Neural progenitor cell (in vitro differentiated cells): ENCODE data around the gene TES. TPM values are rescaled to one million over a fixed set of nuclear protein-coding genes. Genes with fewer than 3 reads are reported as not detected.

Experiments used
- DNase-seq: peaks from one replicate; pipeline ENCODE4 v3.0.0-alpha.2; 2016; ENCODE audit warnings: low spot score
- H2AFZ ChIP-seq: fragments of 200-600 bp; sonication (generic); replicated peaks from 2 replicates; pipeline ENCODE4 v1.6.1; 2016; ENCODE audit warnings: antibody characterized with exemption
- H3F3A ChIP-seq: fragments of 200-600 bp; sonication (generic); 2 replicates; pipeline ENCODE4 v1.6.1; 2016; ENCODE audit warnings: antibody characterized with exemption, low read depth
- H3K27ac ChIP-seq: fragments of 200-600 bp; sonication (generic); 2 replicates; pipeline ENCODE4 v1.5.1; 2016; ENCODE audit warnings: mild to moderate bottlenecking
- H3K27me3 ChIP-seq: fragments of 200-600 bp; sonication (generic); 2 replicates; pipeline ENCODE4 v1.6.1; 2016; ENCODE audit warnings: mild to moderate bottlenecking, moderate library complexity
- H3K36me3 ChIP-seq: fragments of 200-600 bp; sonication (generic); 2 replicates; pipeline ENCODE4 v1.5.1; 2016
- H3K4me1 ChIP-seq: fragments of 200-600 bp; sonication (generic); 2 replicates; pipeline ENCODE4 v1.6.1; 2016; ENCODE audit warnings: mixed run types
- H3K4me2 ChIP-seq: fragments of 200-600 bp; sonication (generic); 2 replicates; pipeline ENCODE4 v1.6.1; 2016
- H3K4me3 ChIP-seq: fragments of 200-600 bp; sonication (generic); 2 replicates; pipeline ENCODE4 v1.5.1; 2016
- H3K79me2 ChIP-seq: fragments of 200-600 bp; sonication (generic); 2 replicates; pipeline ENCODE4 v1.6.1; 2016; ENCODE audit warnings: low read depth
- H3K9ac ChIP-seq: fragments of 200-600 bp; sonication (generic); 2 replicates; pipeline ENCODE4 v1.6.1; 2016
- H3K9me3 ChIP-seq: fragments of 200-600 bp; sonication (generic); 2 replicates; pipeline ENCODE4 v1.5.1; 2016; ENCODE audit warnings: low read depth
- H4K20me1 ChIP-seq: fragments of 200-600 bp; sonication (generic); 2 replicates; pipeline ENCODE4 v1.6.1; 2016; ENCODE audit warnings: low read depth
- H3K27ac Mint-ChIP-seq: 3 replicates; pipeline ENCODE4 v1.8.0; 2021; ENCODE audit warnings: mixed read lengths
- H3K27me3 Mint-ChIP-seq: 2 replicates; pipeline ENCODE4 v1.8.0; 2022; ENCODE audit warnings: low read depth, mild to moderate bottlenecking, inconsistent platforms, moderate library complexity, mixed read lengths; ENCODE audit not compliant: insufficient read depth
- H3K36me3 Mint-ChIP-seq: 3 replicates; pipeline ENCODE4 v1.8.0; 2021; ENCODE audit warnings: mixed read lengths
- H3K4me1 Mint-ChIP-seq: 3 replicates; pipeline ENCODE4 v1.8.0; 2021; ENCODE audit warnings: mixed read lengths
- H3K4me3 Mint-ChIP-seq: 3 replicates; pipeline ENCODE4 v1.8.0; 2021; ENCODE audit warnings: mild to moderate bottlenecking, moderate library complexity, mixed read lengths
- H3K9me3 Mint-ChIP-seq: 3 replicates; pipeline ENCODE4 v1.8.0; 2020; ENCODE audit warnings: mixed read lengths
- EZH2 ChIP-seq: fragments of 200-600 bp; sonication (generic); IDR thresholded peaks from 2 replicates; pipeline ENCODE4 v1.6.1; 2017; ENCODE audit warnings: antibody characterized with exemption, mild to moderate bottlenecking, moderate library complexity
- EZH2phosphoT487 ChIP-seq: fragments of 200-600 bp; sonication (generic); IDR thresholded peaks from 2 replicates; pipeline ENCODE4 v1.6.1; 2017; ENCODE audit warnings: antibody characterized with exemption
- total RNA-seq: library from RNA; depleted of rRNA; stranded (reverse); fragments of >200 nt; gene quantifications from 2 replicates; pipeline ENCODE4 v1.2.3, GENCODE V29; 2015; ENCODE audit warnings: low replicate concordance
- TF ChIP-seq, protein P1 (sequence below): fragments of 200-600 bp; sonication (generic); IDR thresholded peaks from 2 replicates; pipeline ENCODE4 v1.5.1; 2017; ENCODE audit warnings: antibody characterized with exemption, mild to moderate bottlenecking

TES gene
- total RNA-seq, 1 donor from 2014 or later: 10.6 TPM

DNA sequence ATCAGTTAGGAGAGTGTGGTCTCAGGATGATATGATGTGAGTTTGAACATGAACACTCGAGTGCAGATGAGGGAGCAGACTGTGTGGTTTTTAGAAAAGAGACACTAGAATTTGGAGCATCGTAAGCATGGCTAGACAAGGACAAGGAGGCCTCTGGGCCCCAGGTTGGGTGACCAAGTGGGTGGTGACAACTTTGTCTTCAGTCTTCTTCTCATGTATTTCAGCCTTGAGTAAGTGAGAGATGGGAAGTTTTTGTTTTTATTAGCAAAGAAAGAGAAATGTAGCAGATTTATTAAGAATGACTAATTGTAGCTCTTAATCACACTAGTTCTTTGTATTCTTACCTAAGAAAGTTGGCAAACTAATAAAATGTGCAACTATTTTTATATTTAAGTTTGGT lies 16.3 kb downstream of the TES start:
- H3K36me3 ChIP-seq: no peaks in the 10 kb centered on the region
- no peak for TF ChIP-seq EZH2phosphoT487
- TF ChIP-seq, protein P1, sequence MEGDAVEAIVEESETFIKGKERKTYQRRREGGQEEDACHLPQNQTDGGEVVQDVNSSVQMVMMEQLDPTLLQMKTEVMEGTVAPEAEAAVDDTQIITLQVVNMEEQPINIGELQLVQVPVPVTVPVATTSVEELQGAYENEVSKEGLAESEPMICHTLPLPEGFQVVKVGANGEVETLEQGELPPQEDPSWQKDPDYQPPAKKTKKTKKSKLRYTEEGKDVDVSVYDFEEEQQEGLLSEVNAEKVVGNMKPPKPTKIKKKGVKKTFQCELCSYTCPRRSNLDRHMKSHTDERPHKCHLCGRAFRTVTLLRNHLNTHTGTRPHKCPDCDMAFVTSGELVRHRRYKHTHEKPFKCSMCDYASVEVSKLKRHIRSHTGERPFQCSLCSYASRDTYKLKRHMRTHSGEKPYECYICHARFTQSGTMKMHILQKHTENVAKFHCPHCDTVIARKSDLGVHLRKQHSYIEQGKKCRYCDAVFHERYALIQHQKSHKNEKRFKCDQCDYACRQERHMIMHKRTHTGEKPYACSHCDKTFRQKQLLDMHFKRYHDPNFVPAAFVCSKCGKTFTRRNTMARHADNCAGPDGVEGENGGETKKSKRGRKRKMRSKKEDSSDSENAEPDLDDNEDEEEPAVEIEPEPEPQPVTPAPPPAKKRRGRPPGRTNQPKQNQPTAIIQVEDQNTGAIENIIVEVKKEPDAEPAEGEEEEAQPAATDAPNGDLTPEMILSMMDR: no peak
- no peak for TF ChIP-seq EZH2
- peaks cover 9% of the 10 kb centered on the region for H3K4me1 Mint-ChIP-seq
- no peak overlapping the region for H3K4me3 ChIP-seq
- H3K27ac Mint-ChIP-seq: no peak overlapping the region
- H3K36me3 Mint-ChIP-seq: no peaks in the 10 kb centered on the region
- no peaks in the 10 kb centered on the region for H3K27me3 Mint-ChIP-seq
- H3K9ac ChIP-seq: no peak overlapping the region
- H3K4me1 ChIP-seq: peaks cover 6% of the 10 kb centered on the region
- no peaks in the 10 kb centered on the region for H3K9me3 ChIP-seq
- no peak for DNase-seq
- no peaks in the 10 kb centered on the region for H4K20me1 ChIP-seq
- H3K79me2 ChIP-seq: no peaks in the 10 kb centered on the region
- no peak overlapping the region for H3K4me2 ChIP-seq
- no peak overlapping the region for H2AFZ ChIP-seq
- H3F3A ChIP-seq: no peaks in the 10 kb centered on the region
- H3K9me3 Mint-ChIP-seq: peaks cover 2% of the 10 kb centered on the region
- no peak overlapping the region for H3K27ac ChIP-seq
- no peak overlapping the region for H3K4me3 Mint-ChIP-seq
- no peaks in the 10 kb centered on the region for H3K27me3 ChIP-seq

DNA sequence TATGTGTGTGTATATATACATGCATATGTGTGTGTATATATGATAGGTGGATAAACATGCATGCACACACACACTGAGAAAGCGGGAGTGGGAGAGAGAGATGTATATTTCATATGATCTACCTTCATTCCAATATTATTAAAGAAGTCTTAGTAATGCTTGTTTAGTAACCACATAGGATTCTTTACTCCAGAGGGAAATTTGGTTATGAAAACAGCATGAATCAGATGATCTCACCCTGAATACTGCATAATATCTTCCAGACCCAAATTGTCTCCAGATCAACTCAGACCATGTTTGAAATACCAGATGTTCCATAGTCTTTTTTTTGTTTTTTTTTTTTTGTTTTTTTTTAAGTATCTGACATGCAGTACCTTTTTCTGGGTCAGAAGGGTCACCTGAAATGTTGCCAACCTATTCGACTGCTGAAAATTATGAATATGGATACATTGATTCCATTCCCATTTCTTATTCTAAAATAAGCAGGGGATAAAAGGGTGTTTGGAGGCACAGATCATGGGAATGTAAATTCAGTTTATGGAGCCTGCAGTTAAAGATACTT lies 17.4 kb downstream of the TES start:
- DNase-seq: no peak
- Mint-ChIP-seq H3K4me3 (no peak overlapping the region), H3K36me3 (no peaks in the 10 kb centered on the region), H3K4me1 (peaks cover under 1% of the 10 kb centered on the region), H3K9me3 (no peaks in the 10 kb centered on the region), H3K27ac (no peak overlapping the region), H3K27me3 (no peaks in the 10 kb centered on the region)
- Histone ChIP-seq H3K4me1 (peaks cover 2% of the 10 kb centered on the region), H4K20me1 (no peaks in the 10 kb centered on the region), H3K9ac (no peak overlapping the region), H3K27me3 (no peaks in the 10 kb centered on the region), H3F3A (no peaks in the 10 kb centered on the region), H2AFZ (no peak overlapping the region), H3K79me2 (no peaks in the 10 kb centered on the region), H3K36me3 (no peaks in the 10 kb centered on the region), H3K9me3 (no peaks in the 10 kb centered on the region), H3K4me3 (no peak overlapping the region), H3K4me2 (no peak overlapping the region), H3K27ac (no peak overlapping the region)
- TF ChIP-seq EZH2 (no peak), EZH2phosphoT487 (no peak)
- TF ChIP-seq, protein P1: no peak

DNA sequence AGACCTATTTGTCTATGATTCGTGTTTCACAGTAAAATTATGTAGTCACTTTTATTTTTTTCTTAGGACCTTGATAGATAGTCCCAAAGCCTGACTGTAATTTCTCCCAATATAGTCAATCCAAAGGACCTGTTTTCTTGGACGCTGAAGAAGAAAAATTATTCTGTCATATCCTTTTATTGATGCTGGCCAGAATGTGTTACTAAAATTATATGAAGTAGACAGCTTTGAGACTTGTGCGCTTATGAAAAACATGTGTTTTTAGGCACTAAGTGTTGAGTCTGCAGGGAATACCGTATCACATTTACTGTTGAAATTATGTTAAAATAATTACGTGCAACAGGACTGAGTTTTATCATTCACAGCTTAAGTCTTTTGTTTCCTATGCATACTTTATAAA lies 17.9 kb downstream of the TES start:
- Histone ChIP-seq H3K79me2 (no peaks in the 10 kb centered on the region), H3K36me3 (no peaks in the 10 kb centered on the region), H3F3A (no peaks in the 10 kb centered on the region), H3K9me3 (no peaks in the 10 kb centered on the region), H3K9ac (no peak overlapping the region), H3K4me1 (no peaks in the 10 kb centered on the region), H3K4me3 (no peak overlapping the region), H4K20me1 (no peaks in the 10 kb centered on the region), H3K4me2 (no peak overlapping the region), H3K27ac (no peak overlapping the region), H3K27me3 (no peaks in the 10 kb centered on the region), H2AFZ (no peak overlapping the region)
- Mint-ChIP-seq H3K4me1 (no peaks in the 10 kb centered on the region), H3K9me3 (no peaks in the 10 kb centered on the region), H3K4me3 (no peak overlapping the region), H3K27me3 (no peaks in the 10 kb centered on the region), H3K27ac (no peak overlapping the region), H3K36me3 (no peaks in the 10 kb centered on the region)
- TF ChIP-seq EZH2 (no peak), EZH2phosphoT487 (no peak)
- TF ChIP-seq, protein P1: no peak
- no peak for DNase-seq
